Measurements from ENCODE around the gene OAS2. TPM values are rescaled to one million over a fixed set of nuclear protein-coding genes. Genes with fewer than 3 reads are reported as not detected.

Gene OAS2
- polyA plus RNA-seq, 1 donor from 2014 or later: not detected

DNA sequence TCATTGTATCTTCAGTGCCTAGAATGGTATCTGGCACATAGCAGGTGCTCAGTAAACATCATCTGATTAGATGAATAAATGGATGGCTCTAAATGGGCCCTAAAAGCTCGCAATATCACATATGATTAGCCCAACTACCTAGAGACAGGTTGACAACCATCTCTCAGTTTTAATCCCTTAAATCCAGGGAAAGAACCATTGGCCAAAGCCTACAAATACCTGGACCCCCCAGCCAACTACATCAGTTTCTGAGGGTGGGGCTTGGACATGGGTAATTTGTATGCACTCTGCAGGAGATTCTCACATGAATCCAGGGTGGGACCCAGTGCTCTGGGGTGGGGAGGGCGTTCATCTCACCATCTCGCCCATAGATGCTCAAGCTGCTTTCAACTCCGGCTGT lies 73.4 kb downstream of the OAS2 start:
- no peaks in the 10 kb centered on the region for H3K27me3 ChIP-seq (ENCODE audit: insufficient read depth, low read depth, low read length)

DNA sequence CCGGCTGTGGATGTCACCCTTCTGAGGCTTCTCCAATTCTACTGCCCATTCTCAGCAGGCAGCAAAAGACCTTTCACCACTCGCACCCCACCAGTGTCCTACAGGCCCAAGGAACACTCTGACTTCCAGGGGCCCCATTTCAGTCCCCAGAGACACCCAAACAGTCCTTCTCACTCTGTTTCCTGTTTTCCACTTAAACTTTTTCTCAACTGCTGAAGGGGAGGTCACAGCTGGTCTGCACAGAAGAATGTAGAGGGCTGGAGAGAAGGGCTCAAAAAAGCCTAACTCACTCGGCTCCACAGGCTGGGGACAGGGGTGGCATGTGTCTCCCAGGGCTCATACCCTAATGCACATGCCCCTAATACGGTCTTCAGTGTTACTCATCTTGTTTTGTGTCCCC lies 74.0 kb downstream of the OAS2 start:
- H3K27me3 ChIP-seq (ENCODE audit: insufficient read depth, low read depth, low read length): no peaks in the 10 kb centered on the region
- TF ChIP-seq EP300 (conservative IDR thresholded peaks at IDR 0.05; ENCODE audit: poor library complexity, severe bottlenecking): no peak
- no peak for TF ChIP-seq POLR2AphosphoS5 (IDR thresholded peaks at IDR 0.05)
- no peak overlapping the region for H3K4me3 ChIP-seq (ENCODE audit: low read length)
- H3K9me2 ChIP-seq (ENCODE audit: insufficient read depth, low read length): no peaks in the 10 kb centered on the region
- H3K4me2 ChIP-seq (ENCODE audit: low read length): no peak overlapping the region
- H3K9me3 ChIP-seq (ENCODE audit: low read length): no peaks in the 10 kb centered on the region
- no peak overlapping the region for H2AFZ ChIP-seq (ENCODE audit: low read depth, low read length)
- H3K36me3 ChIP-seq (ENCODE audit: insufficient read depth, low read length): no peaks in the 10 kb centered on the region
- no peak overlapping the region for H3K9ac ChIP-seq (ENCODE audit: low read length)
- H3K27ac ChIP-seq (ENCODE audit: low read length): no peak overlapping the region
- peaks cover 10% of the 10 kb centered on the region for H3K79me2 ChIP-seq (replicated peaks; ENCODE audit: insufficient read depth, low read length)
- H4K20me1 ChIP-seq (ENCODE audit: insufficient read depth): no peaks in the 10 kb centered on the region
- H3F3A ChIP-seq (ENCODE audit: insufficient read depth, low read length, poor library complexity, severe bottlenecking): no peaks in the 10 kb centered on the region

More for the DNA sequence above, 73.4 kb downstream of the OAS2 start:
- no peak overlapping the region for H3K27ac ChIP-seq (ENCODE audit: low read length)
- H3K4me3 ChIP-seq (ENCODE audit: low read length): no peak overlapping the region
- H4K20me1 ChIP-seq (ENCODE audit: insufficient read depth): no peaks in the 10 kb centered on the region
- no peaks in the 10 kb centered on the region for H3F3A ChIP-seq (ENCODE audit: insufficient read depth, low read length, poor library complexity, severe bottlenecking)
- H3K9me3 ChIP-seq (ENCODE audit: low read length): no peaks in the 10 kb centered on the region
- H3K79me2 ChIP-seq (replicated peaks; ENCODE audit: insufficient read depth, low read length): peaks cover 10% of the 10 kb centered on the region
- TF ChIP-seq RAD21 (conservative IDR thresholded peaks at IDR 0.05) (no peak), POLR2AphosphoS5 (IDR thresholded peaks at IDR 0.05) (no peak), TAF1 (IDR thresholded peaks at IDR 0.05; ENCODE audit: low read depth) (no peak), MXI1 (conservative IDR thresholded peaks at IDR 0.05; ENCODE audit: poor library complexity, severe bottlenecking) (no peak), EZH2 (IDR thresholded peaks at IDR 0.05; ENCODE audit: borderline replicate concordance, insufficient read depth, low read length, poor library complexity, severe bottlenecking) (no peak), EP300 (conservative IDR thresholded peaks at IDR 0.05; ENCODE audit: poor library complexity, severe bottlenecking) (no peak), SMC3 (conservative IDR thresholded peaks at IDR 0.05; ENCODE audit: poor library complexity) (no peak)
- TF ChIP-seq, protein P1, sequence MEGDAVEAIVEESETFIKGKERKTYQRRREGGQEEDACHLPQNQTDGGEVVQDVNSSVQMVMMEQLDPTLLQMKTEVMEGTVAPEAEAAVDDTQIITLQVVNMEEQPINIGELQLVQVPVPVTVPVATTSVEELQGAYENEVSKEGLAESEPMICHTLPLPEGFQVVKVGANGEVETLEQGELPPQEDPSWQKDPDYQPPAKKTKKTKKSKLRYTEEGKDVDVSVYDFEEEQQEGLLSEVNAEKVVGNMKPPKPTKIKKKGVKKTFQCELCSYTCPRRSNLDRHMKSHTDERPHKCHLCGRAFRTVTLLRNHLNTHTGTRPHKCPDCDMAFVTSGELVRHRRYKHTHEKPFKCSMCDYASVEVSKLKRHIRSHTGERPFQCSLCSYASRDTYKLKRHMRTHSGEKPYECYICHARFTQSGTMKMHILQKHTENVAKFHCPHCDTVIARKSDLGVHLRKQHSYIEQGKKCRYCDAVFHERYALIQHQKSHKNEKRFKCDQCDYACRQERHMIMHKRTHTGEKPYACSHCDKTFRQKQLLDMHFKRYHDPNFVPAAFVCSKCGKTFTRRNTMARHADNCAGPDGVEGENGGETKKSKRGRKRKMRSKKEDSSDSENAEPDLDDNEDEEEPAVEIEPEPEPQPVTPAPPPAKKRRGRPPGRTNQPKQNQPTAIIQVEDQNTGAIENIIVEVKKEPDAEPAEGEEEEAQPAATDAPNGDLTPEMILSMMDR (IDR thresholded peaks at IDR 0.05; ENCODE audit: poor library complexity, severe bottlenecking): no peak
- TF ChIP-seq, protein P2, sequence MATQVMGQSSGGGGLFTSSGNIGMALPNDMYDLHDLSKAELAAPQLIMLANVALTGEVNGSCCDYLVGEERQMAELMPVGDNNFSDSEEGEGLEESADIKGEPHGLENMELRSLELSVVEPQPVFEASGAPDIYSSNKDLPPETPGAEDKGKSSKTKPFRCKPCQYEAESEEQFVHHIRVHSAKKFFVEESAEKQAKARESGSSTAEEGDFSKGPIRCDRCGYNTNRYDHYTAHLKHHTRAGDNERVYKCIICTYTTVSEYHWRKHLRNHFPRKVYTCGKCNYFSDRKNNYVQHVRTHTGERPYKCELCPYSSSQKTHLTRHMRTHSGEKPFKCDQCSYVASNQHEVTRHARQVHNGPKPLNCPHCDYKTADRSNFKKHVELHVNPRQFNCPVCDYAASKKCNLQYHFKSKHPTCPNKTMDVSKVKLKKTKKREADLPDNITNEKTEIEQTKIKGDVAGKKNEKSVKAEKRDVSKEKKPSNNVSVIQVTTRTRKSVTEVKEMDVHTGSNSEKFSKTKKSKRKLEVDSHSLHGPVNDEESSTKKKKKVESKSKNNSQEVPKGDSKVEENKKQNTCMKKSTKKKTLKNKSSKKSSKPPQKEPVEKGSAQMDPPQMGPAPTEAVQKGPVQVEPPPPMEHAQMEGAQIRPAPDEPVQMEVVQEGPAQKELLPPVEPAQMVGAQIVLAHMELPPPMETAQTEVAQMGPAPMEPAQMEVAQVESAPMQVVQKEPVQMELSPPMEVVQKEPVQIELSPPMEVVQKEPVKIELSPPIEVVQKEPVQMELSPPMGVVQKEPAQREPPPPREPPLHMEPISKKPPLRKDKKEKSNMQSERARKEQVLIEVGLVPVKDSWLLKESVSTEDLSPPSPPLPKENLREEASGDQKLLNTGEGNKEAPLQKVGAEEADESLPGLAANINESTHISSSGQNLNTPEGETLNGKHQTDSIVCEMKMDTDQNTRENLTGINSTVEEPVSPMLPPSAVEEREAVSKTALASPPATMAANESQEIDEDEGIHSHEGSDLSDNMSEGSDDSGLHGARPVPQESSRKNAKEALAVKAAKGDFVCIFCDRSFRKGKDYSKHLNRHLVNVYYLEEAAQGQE (IDR thresholded peaks at IDR 0.05; ENCODE audit: borderline replicate concordance): no peak
- no peaks in the 10 kb centered on the region for H3K9me2 ChIP-seq (ENCODE audit: insufficient read depth, low read length)
- H3K4me2 ChIP-seq (ENCODE audit: low read length): no peak overlapping the region
- H3K36me3 ChIP-seq (ENCODE audit: insufficient read depth, low read length): no peaks in the 10 kb centered on the region
- no peak overlapping the region for H3K9ac ChIP-seq (ENCODE audit: low read length)
- H2AFZ ChIP-seq (ENCODE audit: low read depth, low read length): no peak overlapping the region

Measured in neural cell (in vitro differentiated cells).